Sigmoid colon (tissue), 7 donors: ENCODE data around the gene C11orf68. TPM values are rescaled to one million over a fixed set of nuclear protein-coding genes. Genes with fewer than 3 reads are reported as not detected.
A peak's percentile ranks its signal among the peaks of the same experiment; 100 is the strongest.

ENCODE experiments used
- DNase-seq: peaks from one replicate; pipeline ENCODE4 v3.0.0-alpha.2; 2019
- H3K27ac ChIP-seq, 4 donors: fragments of 200-600 bp; sonication (generic); one replicate each; pipeline ENCODE4 v1.5.1; 2016 to 2019; ENCODE audit warnings: mild to moderate bottlenecking in 1 of 4
- H3K27me3 ChIP-seq, 3 donors: fragments of 200-600 bp; sonication (generic); one replicate each; pipeline ENCODE4 v1.5.1; 2019; ENCODE audit warnings: mild to moderate bottlenecking in 1 of 3
- H3K36me3 ChIP-seq, 4 donors: fragments of 200-600 bp; sonication (generic); one replicate each; pipeline ENCODE4 v1.5.1; 2016 to 2019
- H3K4me1 ChIP-seq, 4 donors: fragments of 200-600 bp; sonication (generic); one replicate each; pipeline ENCODE4 v1.5.1; 2017 to 2019
- H3K4me3 ChIP-seq, 4 donors: fragments of 200-600 bp; sonication (generic); one replicate each; pipeline ENCODE4 v1.5.1; 2017 to 2019; ENCODE audit warnings: mild to moderate bottlenecking in 2 of 4, moderate library complexity in 1 of 4
- H3K9me3 ChIP-seq, 4 donors: fragments of 200-600 bp in 3 of 4; sonication (generic) in 3 of 4; one replicate each; pipeline versions ENCODE4 v1.5.1 to v1.6.1; 2013 to 2019
- CTCF ChIP-seq, 4 experiments: fragments of 450-650 bp in 3 of 4; fragments of 200-600 bp in 1 of 4; IDR thresholded peaks; one replicate each; pipeline ENCODE4 v1.5.1; 2016 to 2019; ENCODE audit warnings: antibody characterized with exemption in 4 of 4, mild to moderate bottlenecking in 3 of 4, moderate library complexity in 2 of 4
- EP300 ChIP-seq, 4 donors: sonication (generic); formaldehyde crosslinking; IDR thresholded peaks; one replicate each; pipeline ENCODE4 v1.6.1; 2017; ENCODE audit warnings: antibody characterized with exemption in 4 of 4
- POLR2A ChIP-seq, 2 donors: fragments of 450-650 bp; IDR thresholded peaks; one replicate each; pipeline ENCODE4 v1.6.1; 2016; ENCODE audit warnings: antibody characterized with exemption in 2 of 2, mild to moderate bottlenecking in 2 of 2, moderate library complexity in 2 of 2
- POLR2AphosphoS5 ChIP-seq, 4 donors: sonication (generic); formaldehyde crosslinking; IDR thresholded peaks; one replicate each; pipeline ENCODE4 v1.6.1; 2017; ENCODE audit warnings: antibody characterized with exemption in 4 of 4
- WGBS, 2 donors: extraction: QIAGEN DNeasy Blood & Tissue Kit; methylation state at CpG; one replicate each; pipeline ENCODE4 v1.1.7; 2013; 5-methylcytosine and 5-hydroxymethylcytosine counted together
- intact Hi-C: fragments of 100-400 bp; cut with DNase I; formaldehyde crosslinking; loops from one replicate; pipeline ENCODE4 v1.15.1; 2023
- polyA plus RNA-seq, 3 donors: library from polyadenylated mRNA; stranded (reverse); fragments of 200-250 nt; gene quantifications; one replicate each; pipeline ENCODE4 v1.2.3, GENCODE V29; 2013
- total RNA-seq, 4 donors: library from RNA; depleted of rRNA; stranded (reverse); fragments of >200 nt; gene quantifications; one replicate each; pipeline ENCODE4 v1.1.0, GENCODE V29; 2016
- donor health status: healthy with polysubstance abuse.
- donor health status: Bipolar disorder and iron deficiency.
- donor health status: healthy.

Gene C11orf68
- total and polyA plus RNA-seq, 7 donors = 22.1 to 36.3 (median 24.0) TPM

GRCh38 chr11:65921876-65922275 lies 3.0 kb upstream of the C11orf68 start:
- H3K36me3 ChIP-seq = peaks cover 0 to 36% (median 6%) of the 10 kb centered on the region in 4 donors
- H3K27ac ChIP-seq = no peak overlapping the region
- no peak for DNase-seq
- no peaks in the 10 kb centered on the region for H3K27me3 ChIP-seq
- TF ChIP-seq POLR2A (IDR thresholded peaks at IDR 0.05) (no peak), POLR2AphosphoS5 (IDR thresholded peaks at IDR 0.05) (no peak), EP300 (IDR thresholded peaks at IDR 0.05) (no peak), CTCF (IDR thresholded peaks at IDR 0.05) (no peak)
- WGBS, 2 donors = 95% methylated on average over 10 of the region's 10 CpGs
- intact Hi-C loops = no loop called here
- peaks cover 0 to 31% (median 28%) of the 10 kb centered on the region in 4 donors for H3K4me1 ChIP-seq
- H3K9me3 ChIP-seq = no peaks in the 10 kb centered on the region
- H3K4me3 ChIP-seq = no peak overlapping the region

DNA sequence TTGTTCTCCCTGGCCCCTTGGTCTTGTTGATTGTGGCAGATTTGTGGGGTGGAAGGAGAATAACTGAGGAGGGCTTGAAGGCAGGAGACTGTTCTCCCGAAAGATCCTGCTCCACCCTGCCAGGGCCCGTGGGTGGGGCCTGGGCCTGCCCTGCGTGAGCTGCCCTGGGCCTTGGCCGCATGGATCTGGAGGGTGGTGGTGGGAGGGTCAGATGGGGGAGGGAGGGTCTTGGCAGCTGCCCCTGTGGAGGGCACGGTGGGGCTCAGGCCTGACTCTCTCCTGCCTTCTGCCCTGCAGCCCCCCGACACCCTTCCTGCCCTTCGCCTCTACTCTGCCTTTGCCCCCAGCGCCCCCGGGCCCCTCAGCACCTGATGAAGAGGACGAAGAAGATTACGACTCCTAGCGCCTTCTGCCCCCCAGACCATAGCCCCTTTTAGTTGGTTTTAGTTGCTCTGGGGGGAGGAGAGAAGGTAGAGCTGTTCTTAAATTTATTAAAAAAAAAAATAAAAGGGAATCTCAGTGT lies 2.2 kb upstream of the C11orf68 start:
- Histone ChIP-seq H3K4me1 (peaks cover 0 to 39% (median 36%) of the 10 kb centered on the region in 4 donors), H3K27ac (peak overlapping the region in 1 of 4 donors; percentile 86), H3K9me3 (no peaks in the 10 kb centered on the region), H3K4me3 (peak overlapping the region in 1 of 4 donors; percentile 99), H3K36me3 (peaks cover 0 to 36% (median 6%) of the 10 kb centered on the region in 4 donors), H3K27me3 (no peaks in the 10 kb centered on the region)
- intact Hi-C loops = no loop called here
- TF ChIP-seq POLR2A (IDR thresholded peaks at IDR 0.05) (no peak), POLR2AphosphoS5 (IDR thresholded peaks at IDR 0.05) (no peak), CTCF (IDR thresholded peaks at IDR 0.05) (no peak), EP300 (IDR thresholded peaks at IDR 0.05) (no peak)
- WGBS, 2 donors = 79 to 90% methylated on average over 12 of the region's 12 CpGs
- no peak for DNase-seq

- intact Hi-C loops = no loop called here
- no peaks in the 10 kb centered on the region for H3K9me3 ChIP-seq
- H3K4me1 ChIP-seq = peaks cover 0 to 46% (median 43%) of the 10 kb centered on the region in 4 donors
- 29 to 63% methylated on average over 15 of the region's 15 CpGs for WGBS, 2 donors
- H3K27me3 ChIP-seq = no peaks in the 10 kb centered on the region
- TF ChIP-seq POLR2AphosphoS5 (IDR thresholded peaks at IDR 0.05) (no peak), CTCF (IDR thresholded peaks at IDR 0.05) (no peak), POLR2A (IDR thresholded peaks at IDR 0.05) (no peak), EP300 (IDR thresholded peaks at IDR 0.05) (no peak)
- H3K27ac ChIP-seq = peak overlapping the region; percentile 86 to 98 (median 90)
- peak overlapping the region; percentile 68 to 99 (median 92) for H3K4me3 ChIP-seq
- peak; percentile 74 for DNase-seq
- H3K36me3 ChIP-seq = peaks cover 0 to 36% (median 6%) of the 10 kb centered on the region in 4 donors
These were observed 1.5 kb upstream of the C11orf68 start for GRCh38 chr11:65920372-65920802.

GRCh38 chr11:65919573-65920371 lies 910 bp upstream of the C11orf68 start:
- no peak for TF ChIP-seq POLR2A (IDR thresholded peaks at IDR 0.05)
- TF ChIP-seq CTCF (IDR thresholded peaks at IDR 0.05) = no peak
- peak in 1 of 4 donors; percentile 18 for TF ChIP-seq POLR2AphosphoS5 (IDR thresholded peaks at IDR 0.05)
- Histone ChIP-seq H3K27me3 (no peaks in the 10 kb centered on the region), H3K4me1 (peaks cover 0 to 53% (median 49%) of the 10 kb centered on the region in 4 donors), H3K9me3 (no peaks in the 10 kb centered on the region), H3K27ac (peak overlapping the region; percentile 86 to 98 (median 90)), H3K4me3 (peak overlapping the region; percentile 68 to 99 (median 92)), H3K36me3 (peaks cover 0 to 36% (median 6%) of the 10 kb centered on the region in 4 donors)
- DNase-seq = peak; percentile 84
- 0 to 1% methylated on average over 60 of the region's 60 CpGs for WGBS, 2 donors
- intact Hi-C loops = loop anchor here (1.0 to 5.0 kb wide), 3 partner anchors 29 to 62 kb away; partner anchors contain the start of genes CCDC85B, CFL1 and SART1
